ENCODE results near the gene AP1B1.
"Not testable (repeated sequence)": the region's sequence is repeated elsewhere in the genome, so short reads cannot be mapped to it uniquely, and the experiment has no call there.

Gene AP1B1

GRCh38 chr22:29387921-29388758 is at the start of gene AP1B1:
TSS of gene AP1B1 (minus strand) at chr22:29388570. CDS start at chr22:29367243, 21,327 bp downstream.
- peak; percentile 98 for DNase-seq

DNA sequence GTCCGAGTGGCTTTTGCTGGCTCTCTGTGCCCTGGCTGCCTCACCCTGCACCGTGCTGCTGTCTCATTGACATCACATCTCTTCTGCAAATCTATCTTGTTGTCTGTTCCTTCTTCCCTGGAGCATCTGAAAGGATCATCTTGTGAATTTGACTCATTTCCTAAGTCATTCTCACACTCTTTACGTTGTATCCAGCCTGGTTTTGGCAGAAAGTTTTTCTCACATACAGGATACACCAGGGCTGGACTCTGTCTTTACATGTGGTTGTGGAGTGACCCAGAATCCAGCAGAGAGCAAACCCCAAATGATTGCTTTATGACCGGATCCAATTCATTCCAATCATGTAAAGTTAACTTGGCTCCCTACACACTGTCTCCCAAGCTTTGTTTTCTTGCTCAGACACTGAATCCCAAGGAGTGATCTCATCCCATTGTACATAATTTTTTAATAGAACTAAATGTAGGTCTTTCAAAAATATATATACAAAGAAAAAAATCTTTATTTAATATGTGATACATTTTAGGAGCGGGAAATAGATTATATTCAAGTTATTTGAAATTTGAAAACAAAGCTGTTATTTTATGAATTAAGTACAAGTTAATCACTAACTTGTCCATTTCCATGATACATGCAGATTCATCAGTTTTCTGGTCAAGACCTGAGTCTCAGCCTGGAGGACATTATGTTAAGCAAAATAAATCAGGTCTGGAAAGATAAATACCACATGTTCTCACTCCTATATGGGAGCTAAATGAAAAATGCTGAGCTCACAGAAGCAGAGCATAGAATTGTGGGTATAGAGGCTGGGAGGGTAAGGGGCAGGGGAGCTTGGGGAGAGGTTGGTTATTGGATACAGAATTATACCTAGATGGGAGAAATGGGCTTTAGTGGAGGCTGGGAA is 47.1 kb upstream of the AP1B1 start:
- DNase-seq, result no peak

DNA sequence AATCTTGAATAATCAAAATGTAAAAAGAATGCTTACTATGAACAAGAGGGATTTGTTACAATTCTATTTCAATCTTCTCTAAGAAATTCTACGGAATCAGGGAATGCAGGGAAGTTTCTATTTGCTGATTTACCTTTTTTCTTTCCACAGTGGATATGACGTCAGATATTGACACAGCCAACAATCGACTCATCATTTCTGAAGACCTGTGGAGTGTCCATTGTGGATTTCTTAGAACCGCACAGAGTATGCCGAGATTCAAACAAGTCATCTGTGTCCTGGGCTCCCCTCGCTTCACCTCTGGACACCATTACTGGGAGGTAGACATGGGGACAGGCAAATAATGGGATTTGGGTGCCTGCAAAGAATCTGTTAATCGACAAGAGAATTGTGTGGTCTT is 45.9 kb upstream of the AP1B1 start:
- no peak for DNase-seq

- DNase-seq, result no peak
Observed at GRCh38 chr22:29433856-29434255, 45.5 kb upstream of the AP1B1 start.

GRCh38 chr22:29431986-29432385 is 43.6 kb upstream of the AP1B1 start:
- no peak for DNase-seq

GRCh38 chr22:29427176-29427760 is 38.9 kb upstream of the AP1B1 start:
- DNase-seq, result no peak

- DNase-seq, result no peak
Observed at GRCh38 chr22:29426476-29426875, 38.1 kb upstream of the AP1B1 start.

DNA sequence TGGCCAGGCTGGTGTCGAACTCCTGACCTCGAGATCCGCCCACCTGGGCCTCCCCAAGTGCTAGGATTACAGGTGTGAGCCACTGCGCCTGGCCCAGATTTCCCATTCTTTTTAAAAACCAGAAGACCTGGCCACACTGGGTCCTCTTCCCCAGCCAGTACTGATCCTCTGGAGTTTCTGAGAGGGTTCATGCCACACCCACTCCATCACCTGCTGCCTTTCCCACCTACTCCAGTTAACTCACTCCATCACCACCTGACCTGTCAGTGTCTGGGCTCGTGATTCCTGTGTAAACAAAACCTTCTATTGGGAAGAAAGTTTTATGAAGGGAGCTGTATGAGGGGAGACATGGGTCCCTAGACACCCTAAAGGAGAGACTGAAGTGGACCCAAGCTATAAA is 30.3 kb upstream of the AP1B1 start:
- not testable (repeated sequence) for DNase-seq

DNA sequence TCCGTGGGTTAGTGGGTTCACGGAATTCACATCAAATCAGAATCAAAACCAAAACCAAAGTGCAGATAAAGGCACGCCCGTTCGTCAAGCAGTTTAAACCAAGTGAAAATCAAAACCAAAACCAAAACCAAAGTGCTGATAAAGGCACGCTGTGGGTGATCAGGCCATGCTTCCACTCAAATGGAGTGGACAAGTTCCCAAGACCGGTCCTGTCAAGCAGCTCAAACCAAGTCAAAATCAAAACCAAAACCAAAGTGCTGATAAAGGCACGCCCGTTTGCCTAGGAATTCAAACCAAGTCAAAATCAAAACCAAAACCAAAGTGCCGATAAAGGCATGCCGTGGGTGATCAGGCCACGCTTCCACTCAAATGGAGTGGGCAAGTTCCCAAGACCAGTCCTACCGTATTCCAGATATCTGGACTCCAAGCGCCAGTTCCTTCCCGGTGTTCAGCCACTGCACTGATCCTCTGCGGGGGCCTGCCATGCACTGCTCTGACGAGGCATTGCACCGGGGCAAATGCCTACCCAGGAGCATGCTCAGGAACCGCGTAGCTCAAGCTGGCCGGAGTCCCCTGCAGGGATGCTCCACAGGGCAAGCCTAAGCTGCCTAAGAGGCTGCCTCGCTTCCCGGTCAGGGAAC is 26.7 kb upstream of the AP1B1 start:
- DNase-seq, result not testable (repeated sequence)

DNA sequence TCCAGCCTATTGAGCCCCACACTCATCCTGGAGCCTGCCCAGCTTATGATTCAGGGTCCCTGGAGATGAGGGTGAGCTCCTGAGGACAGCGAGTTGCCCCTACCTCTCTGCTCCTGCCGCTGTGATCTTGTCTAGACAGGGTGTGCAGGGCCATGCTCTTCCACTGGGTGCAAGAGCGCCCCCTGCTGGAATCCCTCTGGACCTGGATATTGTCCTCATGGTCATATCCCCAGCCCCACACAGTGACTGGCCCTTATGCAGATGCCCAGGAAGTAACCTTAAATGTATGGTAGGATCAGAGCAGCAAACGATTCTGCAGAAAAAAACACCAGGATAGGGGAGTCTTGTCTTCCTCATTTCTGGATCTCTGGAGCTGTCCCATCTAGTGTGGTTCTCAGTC is 24.4 kb upstream of the AP1B1 start:
- not testable (repeated sequence) for DNase-seq

DNA sequence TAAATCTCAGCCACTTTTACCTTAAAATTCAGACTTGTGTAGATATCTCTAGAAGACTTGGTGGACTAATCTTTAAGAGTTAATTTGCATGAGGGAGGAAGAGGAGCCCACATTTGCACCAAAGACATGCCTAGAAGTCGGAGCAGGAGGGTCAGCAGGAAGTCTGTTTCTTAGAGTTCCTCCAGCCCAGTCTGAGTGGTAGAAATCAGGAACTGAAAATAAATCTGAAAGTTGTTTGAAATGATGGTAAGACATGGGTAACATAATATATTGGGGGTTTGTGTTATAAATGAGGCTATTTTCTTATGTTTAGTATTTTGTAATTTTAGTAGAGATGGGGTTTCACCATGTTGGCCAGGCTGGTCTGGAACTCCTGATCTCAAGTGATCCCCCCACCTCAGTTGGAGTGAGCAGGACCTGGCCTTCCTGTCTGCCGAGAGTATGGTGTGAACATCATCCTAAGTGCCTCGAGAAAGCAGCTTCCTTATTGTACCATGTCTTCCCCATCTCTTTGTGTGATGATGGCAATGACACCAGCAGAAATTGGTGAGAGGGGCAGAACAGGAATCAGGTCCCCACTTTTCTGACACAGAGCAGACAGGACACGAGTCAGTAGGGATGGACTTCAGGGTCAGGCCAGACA is 23.3 kb upstream of the AP1B1 start:
- DNase-seq, result not testable (repeated sequence)

- no peak for DNase-seq
Observed at GRCh38 chr22:29408940-29409339, 20.6 kb upstream of the AP1B1 start.

DNA sequence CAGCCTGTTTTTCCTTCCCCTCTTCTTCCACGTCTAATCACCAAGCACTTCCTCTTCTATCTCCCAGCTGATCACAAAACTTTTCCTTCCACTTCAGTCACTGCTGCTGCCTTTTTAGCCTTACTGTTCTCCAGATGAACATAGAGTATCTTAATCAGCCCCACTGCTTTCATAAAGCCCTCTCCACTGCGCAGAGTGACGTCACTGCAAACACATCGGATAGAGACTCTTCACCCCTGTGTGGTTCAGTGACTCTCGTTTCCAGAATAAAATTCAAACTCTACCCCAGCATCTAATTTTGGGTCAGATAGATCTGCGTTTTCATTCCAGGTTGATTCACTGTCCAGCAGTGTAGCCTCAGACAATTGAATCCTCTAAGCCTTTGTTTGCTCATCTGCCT is 13.2 kb upstream of the AP1B1 start:
- not testable (repeated sequence) for DNase-seq

DNA sequence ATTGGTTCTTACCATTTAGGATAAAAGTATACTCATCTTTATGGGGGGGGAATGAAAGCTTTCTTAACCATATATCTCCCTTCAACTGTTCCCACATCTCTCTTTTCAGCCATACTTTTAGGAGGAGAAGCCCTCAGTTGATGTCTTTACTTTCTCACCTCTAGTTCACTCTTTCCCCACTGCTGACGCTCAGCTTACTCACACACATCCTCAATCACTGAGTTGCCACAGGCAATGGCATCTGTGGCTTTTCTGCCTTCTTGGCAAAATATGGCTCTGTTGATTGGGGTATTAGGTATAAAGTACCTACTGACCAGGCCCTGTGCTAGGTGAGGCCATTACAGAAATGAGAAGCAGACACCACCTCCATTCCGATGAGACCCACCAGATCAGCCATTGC is 12.2 kb upstream of the AP1B1 start:
- DNase-seq, result no peak

GRCh38 chr22:29397791-29398190 is 9.4 kb upstream of the AP1B1 start:
- DNase-seq, result no peak

- no peak for DNase-seq
Observed at GRCh38 chr22:29396126-29396525, 7.8 kb upstream of the AP1B1 start.

DNA sequence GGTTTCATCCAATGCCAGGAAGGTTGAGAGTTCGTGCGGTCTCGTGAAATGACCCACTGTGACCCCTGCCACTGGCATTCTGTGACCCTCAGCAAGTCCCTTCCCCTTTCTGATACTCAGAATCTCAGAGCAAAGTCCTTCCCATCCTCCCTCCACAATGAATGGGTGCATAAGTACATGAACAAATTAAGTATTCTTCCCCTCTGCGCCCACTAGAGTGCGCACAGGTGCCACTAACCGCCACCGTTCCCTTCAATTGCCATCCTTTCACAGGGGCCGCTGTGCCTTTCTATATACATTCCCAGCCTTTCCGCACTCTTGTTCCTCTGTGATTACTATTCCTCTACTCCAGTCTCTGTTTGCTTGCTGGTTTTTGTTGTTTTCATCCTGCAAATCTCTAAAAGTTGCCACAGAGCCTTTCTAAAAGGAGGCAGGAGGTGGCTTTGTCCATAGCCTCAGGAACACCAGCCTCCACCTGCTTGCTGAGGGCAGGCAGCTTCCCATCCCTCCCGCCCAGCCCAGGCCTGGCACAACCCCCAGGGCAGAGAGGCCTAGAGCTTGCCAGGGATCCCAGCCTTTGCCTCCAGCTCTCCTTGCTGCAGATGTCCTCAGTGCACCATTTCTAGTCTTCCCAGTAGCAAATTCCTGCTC is 6.7 kb upstream of the AP1B1 start:
- peak; percentile 82 for DNase-seq

DNA sequence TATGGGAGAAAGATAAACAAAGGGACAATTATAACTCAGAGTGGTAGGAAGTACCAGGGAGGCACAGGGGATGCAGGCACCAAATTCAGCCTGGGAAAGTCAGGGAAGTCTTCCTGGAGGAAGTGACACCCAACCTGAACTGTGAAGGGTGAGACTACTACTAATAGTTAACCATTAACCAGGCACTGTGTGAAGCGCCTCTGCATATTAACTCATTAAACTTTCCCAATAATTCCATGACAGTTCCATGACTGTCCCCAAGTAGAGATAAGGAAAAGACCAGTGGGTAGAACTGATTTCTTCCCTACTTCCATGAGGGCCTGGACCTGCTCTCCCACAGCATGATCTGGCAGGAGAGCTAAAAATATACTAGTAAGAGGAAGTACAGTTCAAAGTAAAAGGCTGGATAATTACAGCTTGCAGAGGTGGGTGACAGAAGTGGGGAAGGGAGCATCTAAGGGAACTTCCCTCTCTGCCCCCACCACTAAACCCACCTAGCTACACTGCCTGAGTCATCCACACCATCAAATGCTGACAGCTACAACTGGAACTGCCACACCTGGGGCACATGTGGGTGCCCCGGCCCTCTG is 4.7 kb upstream of the AP1B1 start:
- no peak for DNase-seq

DNA sequence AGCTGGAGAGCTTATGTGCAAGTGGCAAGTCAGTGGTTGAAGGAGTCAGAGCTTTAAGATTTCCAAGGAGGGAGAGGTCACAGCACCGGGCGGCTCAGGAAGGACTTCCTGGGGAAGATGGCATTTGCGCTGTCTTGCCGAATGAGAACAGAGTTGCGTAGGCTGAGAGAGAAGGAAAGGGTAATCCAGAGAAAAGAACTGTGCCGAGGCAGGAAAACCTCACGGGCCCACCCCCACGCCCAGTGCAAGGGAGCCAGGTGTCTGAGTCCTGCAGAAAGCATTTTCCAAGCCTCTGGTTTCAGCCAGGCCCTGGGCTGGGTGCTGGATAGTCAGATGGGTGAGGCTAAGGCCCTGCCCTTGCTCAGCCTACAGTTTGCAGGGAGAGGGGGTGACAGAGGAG is 3.2 kb upstream of the AP1B1 start:
- DNase-seq, result no peak

GRCh38 chr22:29390270-29390669 is 1.9 kb upstream of the AP1B1 start:
- no peak for DNase-seq

- DNase-seq, result no peak
Observed at GRCh38 chr22:29388759-29389090, 355 bp upstream of the AP1B1 start.

DNA sequence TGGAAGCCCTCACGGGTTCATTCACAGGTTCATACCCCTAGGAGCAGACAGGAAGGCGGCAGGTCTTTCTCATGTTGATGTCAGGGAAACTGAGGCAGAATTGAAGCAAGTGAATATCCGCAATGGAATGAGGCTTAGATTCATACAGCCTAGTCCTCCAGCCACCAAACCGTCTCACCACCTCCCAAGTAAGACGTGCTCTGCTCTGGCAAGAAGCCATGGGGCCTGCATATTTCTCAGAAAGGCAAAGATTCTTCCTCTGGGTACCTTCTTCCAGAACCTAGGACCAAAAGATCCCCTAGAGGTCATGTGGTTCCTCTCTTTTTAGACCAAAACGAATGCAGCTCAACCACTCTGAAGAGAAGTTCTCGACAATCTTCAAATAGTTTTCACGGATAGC is 1.7 kb downstream of the AP1B1 start:
- DNase-seq, result no peak

All from NCI-H2171 (cell line).